Gastroesophageal sphincter (tissue), 3 donors: ENCODE results near the gene CDH23.

Experiments
- CTCF ChIP-seq, 4 experiments: fragments of 200-600 bp in 2 of 4; fragments of 450-650 bp in 2 of 4; sonication (generic) in 1 of 4; IDR thresholded peaks; one replicate each; pipeline ENCODE4 v1.5.1; 2017 to 2019; ENCODE audit warnings: antibody characterized with exemption in 4 of 4, mild to moderate bottlenecking in 2 of 4, moderate library complexity in 2 of 4
- POLR2AphosphoS5 ChIP-seq: sonication (generic); formaldehyde crosslinking; IDR thresholded peaks from one replicate; pipeline ENCODE4 v1.6.1; 2017; ENCODE audit warnings: antibody characterized with exemption

GRCh38 chr10:71663311-71663710, 266.6 kb downstream of the CDH23 start:
- TF ChIP-seq POLR2AphosphoS5 (no peak), CTCF (IDR thresholded peaks at IDR 0.05) (no peak)
